GM20431 (cell line): ENCODE measurements around the gene SYNE2.

Experiments used
- in situ Hi-C: fragments of 300-500 bp; cut with MseI, MboI; formaldehyde crosslinking; loops from one replicate; pipeline ENCODE4 v1.15.0; 2020; ENCODE audit warnings: low sequenced_read_pairs; ENCODE audit not compliant: unreplicated experiment

Gene SYNE2

DNA sequence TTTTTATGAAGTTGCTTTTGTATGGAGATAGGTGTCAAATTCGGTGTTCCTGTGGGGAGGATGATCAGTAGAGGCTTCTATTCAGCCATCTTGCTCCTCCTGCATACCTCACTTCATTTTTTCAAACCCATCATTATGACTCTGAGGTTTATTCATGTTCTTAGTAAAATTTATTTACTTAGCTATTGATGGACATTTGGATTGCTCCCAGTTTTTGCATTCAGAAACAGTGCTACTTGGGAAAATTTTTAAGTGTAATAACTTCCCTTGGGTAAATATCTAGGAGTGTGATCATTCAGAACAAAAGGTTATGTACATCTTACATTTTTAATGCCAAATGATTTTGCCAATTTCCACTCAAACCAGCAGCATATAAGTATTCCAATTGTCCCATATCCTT is 208.3 kb downstream of the SYNE2 start:
- in situ Hi-C loops, result no loop called here

DNA sequence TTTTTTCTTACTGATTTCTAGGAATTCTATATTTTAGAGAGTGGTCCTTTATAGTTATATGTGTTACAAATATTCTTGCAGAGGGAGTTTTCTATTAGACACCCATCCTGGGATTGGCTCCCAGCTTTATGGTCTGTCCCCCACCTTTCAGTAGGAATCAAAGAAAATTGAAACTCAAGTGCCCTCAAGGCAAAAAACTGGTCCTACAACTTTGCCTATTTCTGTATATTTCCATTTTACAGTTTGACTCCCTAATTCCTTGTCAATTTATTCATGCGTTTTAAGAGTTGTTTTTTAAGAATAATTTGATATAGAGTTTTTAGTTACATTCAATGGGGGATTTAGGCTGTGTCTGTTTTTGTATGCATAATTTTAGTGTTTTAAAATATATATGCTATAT is 208.9 kb downstream of the SYNE2 start:
- in situ Hi-C loops, result no loop called here

DNA sequence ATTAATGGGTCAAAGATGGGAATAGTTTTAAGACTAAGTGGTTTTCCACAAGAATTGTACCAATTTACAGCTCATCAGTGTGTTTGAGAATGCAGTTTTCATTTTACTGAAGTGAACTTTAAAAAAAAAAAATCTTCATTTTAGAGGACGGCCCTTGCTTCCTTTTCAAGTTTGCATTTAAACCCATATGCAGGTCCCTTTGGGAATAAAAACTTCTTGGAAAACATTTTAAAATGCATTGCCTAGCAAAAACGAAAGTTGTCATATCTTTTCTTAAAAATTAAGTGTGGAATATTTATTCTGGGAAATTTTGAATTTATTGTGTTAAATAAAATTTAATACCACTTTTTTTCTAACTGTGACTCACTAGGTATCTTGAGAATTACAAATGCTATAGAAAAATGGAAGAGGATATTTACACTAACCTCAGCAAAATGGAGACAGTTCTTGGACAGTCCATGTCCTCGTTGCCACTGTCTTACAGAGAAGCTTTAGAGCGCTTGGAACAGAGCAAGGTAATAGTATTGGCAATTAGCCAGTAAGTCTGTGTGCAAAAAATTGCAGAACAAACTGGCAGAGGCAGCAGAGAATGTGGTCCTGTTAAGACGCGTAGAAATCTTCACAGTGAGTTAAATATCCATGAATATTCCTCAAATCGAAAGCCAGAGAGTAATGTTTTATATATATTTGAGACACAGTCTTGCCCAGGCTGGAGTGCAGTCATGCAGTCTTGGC is 209.7 kb downstream of the SYNE2 start:
- in situ Hi-C loops, result no loop called here

DNA sequence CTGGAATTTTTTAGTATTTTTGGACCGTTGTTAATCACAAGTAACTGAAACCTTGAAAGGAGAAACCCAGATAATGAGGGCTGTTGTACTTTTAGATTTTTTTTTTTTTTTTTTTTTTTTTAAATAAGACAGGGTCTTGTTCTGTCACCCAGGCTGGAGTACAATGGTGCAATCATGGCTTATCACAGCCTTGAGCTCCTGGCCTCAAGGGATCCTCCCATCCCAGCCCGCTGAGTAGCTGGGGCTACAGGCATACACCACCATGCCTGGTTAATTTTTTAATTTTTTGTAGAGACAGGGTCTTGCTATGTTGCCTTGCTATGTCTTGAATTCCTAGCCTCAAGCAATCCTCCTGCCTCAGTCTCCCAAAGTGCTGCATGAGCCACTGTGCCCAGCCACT is 211.6 kb downstream of the SYNE2 start:
- in situ Hi-C loops, result no loop called here

DNA sequence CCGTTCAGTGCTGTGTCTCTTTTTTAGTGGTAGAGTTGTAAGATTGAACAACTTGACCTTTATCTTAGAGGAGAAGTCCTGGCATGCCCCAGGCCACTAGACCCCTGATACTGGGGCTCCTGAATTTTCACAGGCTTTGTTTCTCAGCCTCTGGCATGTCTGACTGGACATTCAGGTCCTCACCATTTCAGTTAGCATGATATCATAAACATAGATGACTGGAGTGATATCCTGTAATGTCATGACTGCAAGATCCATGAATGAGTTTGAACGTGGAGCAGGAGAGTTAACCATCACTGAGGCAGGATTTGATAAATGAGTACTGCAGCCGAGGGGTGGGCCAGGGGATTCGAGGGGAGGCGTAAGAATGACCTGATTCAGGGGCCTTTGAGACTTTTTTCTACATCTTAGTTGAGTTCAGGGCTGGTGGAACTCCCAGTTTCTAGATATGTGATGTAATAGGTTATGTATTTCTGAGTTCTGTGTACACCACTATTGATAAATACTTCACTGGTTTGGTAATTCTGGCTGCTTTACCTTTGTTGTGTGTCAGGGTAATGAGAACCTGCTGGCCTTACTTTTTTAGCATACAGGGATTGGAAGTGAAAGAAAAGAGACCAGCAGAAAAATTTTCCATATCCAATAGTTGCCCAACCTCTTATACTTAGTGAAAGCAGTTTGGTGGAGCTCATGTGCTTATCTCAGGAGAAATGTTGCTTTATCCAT is 217.0 kb downstream of the SYNE2 start:
- in situ Hi-C loops, result no loop called here

DNA sequence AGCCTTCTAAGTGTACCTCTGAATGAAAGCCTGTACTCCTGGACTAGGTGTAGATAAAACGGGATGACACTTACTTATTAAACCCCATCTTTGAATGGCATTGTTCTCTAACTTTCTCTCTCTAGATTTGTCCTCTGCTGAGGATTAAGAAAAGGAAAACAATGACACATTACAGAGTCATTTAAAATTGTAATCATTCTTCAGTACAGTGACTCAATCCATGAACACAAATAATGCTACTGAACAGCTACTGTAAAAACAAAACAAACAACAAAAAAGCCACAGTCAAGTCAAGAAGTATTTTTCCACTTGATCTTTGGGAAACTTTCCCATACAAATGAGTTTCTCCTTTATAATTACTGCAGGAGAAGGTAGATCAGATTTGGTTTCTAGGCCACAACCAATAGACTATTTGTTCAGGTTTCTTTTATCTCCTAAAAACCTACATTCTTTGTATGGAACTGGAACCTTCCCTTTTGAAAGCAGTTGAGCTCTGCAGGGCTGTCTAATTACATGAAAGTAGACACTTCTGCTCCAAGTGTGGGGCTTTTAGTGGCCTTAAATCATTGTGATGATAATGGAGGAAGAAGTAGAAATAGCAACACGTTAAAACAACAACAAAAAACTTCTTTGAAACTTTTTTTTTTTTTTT is 222.3 kb downstream of the SYNE2 start:
- in situ Hi-C loops, result no loop called here

DNA sequence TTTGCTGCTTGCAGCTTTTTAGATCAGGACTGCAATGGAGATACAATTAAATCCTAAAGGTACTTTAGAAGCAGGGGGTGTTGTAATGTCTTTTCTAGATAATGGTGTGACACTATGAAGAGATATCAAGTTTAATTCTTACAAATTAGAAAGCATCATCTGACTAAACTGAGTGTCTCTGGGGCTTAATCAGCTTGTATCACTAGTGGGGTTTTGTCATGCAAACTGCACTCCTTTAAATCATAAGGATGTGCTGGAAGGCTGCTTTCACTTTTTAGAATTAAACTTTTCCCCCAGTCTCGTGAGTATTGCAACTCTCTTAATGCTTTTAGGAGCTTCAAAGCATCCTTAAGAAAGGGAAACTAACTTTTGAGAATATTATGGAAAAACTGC is 222.8 kb downstream of the SYNE2 start:
- in situ Hi-C loops, result no loop called here

DNA sequence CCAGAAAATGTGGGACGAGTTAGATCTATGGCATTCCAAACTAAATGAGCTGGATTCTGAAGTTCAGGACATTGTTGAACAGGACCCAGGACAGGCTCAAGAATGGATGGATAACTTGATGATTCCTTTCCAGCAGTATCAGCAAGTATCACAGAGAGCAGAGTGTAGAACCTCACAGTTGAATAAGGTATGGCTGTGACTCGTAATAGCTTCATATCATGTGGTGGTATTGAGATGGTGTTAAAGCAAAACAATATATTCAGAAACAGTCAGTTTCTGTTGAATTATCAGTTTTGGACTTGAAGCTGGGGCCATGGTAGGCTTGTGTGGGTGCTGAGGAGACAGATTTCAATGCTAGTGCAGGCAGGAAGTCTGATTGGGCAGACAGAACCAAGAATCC is 227.6 kb downstream of the SYNE2 start:
- in situ Hi-C loops, result no loop called here

DNA sequence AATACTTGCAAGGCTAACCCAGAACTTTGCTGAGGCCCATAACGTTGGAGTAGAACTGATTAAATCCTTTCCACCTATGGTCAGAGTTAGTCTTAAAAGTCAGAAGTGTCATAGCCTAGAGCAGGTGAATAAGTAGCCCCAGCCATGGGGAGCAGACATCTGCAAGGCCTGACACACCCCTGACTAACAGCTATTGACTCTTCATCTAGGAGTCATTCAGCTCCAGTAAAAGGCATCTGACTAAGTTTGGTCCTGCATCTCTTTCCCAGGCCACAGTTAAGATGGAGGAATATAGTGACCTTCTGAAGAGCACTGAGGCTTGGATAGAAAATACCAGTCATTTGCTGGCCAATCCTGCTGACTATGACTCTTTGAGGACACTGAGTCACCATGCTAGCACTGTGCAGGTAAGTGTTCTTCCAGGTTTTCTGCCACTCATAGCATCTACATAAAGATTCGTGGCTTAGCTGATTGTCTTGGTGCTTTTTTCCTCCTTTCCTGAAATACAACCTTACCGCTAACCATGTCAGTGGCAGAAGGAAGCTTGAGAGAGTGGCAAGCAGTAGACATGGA is 228.5 kb downstream of the SYNE2 start:
- in situ Hi-C loops, result no loop called here

DNA sequence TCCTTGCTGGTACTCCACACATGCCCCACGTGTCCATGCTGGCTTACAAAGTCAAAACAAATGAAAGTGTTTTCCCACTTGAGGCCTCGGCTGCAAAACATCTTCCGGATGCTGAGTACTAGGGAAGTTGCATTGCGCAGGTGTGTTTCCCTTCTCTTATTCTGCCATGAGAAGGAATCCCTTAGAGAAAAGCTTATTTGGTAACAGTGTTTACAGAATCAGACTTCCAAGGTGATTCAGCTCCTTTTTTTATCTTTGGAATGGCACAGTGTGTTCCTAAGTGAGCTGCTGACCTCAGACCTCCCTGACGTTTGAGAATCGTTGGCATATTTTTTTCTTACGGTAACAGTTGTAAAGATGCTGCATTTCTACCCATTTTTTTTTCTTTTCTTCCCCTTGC is 230.0 kb downstream of the SYNE2 start:
- in situ Hi-C loops, result no loop called here

DNA sequence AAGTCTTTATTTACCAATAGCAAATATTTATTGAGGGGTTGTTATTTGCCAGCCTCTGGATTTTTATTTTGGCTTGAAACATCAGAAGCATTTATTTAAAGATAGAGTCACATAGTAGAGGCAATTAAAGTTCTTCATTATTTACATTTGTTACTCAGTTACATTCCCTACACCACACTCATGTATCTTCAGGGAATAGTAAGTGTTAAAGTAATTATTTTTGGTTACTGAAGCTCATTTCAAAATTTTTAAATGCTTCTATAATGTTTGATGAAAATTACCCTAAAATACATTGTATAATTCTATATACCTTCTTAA is 235.8 kb downstream of the SYNE2 start:
- in situ Hi-C loops, result no loop called here

DNA sequence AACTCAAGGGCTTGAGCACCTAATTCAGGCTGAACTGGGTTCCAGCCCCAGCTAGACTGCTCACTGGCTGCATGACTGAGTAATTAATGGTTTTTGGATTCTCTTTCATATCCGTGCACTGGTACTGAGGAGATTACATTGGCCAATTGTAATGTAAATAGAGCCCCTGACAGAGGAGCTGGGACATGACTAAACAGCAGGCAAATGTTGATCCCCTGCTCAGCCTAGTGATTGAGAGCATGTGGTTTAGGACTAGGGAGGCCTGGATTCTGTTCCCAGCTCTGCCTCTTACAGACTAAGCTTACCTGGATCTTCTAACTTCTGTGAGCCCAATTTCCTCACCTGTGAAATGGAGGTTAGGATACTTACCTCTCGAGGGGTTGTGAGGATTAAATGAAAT is 237.1 kb downstream of the SYNE2 start:
- in situ Hi-C loops, result no loop called here

DNA sequence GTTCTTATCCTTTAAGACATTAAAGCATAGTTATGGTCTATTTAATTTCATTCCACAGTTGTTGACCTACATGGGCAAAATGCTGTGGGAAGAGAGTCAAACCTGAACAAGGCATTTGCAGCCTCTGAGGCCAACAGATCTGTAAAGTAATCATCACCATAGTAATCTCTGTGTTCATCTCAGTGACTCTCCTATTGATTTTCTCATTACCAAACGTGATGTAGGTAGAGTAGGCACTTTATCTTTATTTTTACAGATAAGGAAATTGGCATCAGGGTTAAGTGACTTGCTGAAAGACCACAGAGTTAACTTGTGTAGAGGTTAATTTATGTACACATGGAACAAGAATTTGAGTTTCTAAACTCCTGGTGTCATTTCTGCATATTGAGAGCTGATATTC is 238.4 kb downstream of the SYNE2 start:
- in situ Hi-C loops, result no loop called here

DNA sequence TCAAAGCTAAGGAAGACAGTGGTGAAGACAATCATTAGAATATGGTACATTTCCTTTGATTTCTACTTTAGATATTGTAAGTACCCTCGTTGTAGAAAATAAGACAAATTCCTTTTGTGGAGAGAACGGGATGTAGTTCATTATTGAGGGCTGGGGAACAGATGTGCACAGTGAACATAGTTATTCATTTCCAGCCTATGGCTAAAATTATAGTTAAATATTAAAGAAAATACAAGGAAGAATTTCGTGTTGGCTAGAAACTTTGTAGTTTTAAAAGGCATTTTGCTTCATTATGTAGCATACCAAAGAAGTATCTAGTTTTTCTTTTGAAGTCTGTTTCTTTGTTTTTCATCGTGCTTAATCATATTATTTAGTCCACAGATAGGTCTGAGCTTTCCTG is 239.5 kb downstream of the SYNE2 start:
- in situ Hi-C loops, result no loop called here

DNA sequence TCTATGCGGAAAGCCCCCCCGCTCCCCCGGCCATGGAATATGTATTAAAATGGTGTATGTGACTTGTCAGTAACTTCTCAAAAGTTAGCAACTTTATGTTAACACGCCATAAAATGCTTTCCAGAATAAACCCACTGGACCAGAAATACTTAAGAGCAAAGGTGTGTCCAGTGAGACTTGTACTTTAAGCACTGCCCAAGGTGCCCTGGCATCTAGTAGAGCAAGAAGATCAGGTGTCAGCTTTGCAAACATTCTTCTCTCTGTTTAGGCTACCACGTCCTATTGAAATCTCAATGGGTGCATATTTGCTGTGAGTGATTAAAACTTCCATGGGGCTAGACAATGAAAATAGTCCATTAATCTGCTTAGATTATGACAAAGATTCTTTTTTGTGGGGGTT is 240.1 kb downstream of the SYNE2 start:
- in situ Hi-C loops, result no loop called here

DNA sequence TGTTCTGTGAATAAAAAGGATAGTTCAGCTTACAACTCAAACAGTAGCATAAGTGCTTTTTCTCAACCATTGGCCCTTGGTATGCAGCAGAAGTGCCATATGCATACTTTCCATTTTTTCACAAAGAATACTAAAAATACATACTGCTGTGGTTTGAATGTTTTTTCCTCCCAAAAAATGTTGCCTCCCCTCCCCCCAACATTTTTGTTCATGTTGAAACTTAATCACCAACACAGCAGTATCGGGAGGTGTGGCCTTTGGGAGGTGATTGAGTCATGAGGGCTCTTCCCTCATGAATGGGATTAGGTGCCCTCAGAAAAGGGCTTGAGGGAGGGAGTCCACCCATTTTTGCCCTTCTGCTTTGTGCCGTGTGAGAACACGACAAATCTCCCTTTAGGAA is 242.8 kb downstream of the SYNE2 start:
- in situ Hi-C loops, result no loop called here

DNA sequence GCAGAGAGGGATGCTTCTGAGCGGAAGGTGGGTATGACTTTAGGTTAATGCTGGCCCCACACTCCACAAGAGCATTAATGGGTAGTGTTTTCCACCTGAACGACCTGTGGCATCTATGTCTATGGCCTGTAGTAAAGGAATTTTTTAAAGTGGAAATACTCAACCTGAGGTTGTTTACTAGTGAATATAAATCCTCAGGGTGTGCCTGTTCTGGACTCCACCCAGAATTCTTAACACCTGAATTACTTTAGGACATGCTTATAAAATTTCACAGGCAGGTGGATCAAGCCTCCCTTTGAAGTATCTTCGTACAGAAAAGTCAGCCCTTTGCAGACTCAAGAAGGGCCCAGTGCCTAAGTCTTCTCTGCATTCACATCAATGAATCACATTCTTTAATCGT is 245.3 kb downstream of the SYNE2 start:
- in situ Hi-C loops, result no loop called here

DNA sequence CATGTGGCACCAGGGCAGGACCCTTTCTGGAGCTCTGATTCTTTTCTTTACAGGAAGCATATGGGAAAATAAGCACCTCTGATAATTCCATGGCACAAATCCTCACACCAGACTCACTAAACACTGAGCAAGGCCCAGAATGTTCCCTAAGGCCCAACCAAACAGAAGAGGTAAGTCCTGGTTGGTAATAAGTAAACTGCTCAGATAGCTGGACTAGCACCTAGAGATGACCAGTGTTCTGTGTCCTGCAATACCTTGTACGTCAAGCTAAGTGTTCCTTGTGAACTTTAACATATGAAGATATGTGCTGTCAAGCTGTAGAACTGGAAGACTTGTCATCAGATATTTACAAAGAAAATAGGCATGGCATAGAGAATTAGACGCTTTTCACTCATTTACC is 254.6 kb downstream of the SYNE2 start:
- in situ Hi-C loops, result no loop called here

DNA sequence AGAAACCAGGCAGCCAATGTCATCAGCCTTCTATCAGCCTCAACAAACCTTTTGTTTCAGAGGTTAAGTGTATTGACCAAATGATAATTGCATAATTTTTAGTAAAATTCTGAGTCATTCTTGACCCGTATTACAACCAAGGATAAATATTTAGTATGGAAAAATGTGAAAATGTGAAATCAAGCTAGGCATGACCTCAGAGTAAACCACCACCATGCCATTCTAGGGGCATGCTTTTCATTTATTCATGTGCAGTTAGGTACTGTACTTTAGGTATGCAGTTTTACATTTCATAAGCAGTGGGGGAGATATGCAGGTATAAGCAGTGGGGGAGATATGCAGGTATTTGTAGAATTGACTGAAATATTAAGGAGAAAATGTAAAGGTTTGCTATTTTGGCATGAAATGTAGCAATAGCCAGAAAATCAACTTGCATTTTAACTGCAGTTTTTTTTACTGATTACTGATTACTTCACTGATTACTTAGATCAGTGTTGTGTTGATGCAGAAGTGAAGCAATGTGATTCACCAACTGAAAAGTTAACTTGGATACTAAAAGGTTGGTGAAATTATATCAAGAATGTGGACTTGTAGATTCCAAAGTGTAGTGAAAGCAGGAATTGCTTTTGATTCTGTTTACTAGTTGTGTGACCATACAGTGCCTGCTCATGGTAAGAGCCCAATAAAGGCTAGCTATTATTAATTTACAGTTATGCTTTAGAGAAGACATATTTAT is 257.2 kb downstream of the SYNE2 start:
- in situ Hi-C loops, result no loop called here

DNA sequence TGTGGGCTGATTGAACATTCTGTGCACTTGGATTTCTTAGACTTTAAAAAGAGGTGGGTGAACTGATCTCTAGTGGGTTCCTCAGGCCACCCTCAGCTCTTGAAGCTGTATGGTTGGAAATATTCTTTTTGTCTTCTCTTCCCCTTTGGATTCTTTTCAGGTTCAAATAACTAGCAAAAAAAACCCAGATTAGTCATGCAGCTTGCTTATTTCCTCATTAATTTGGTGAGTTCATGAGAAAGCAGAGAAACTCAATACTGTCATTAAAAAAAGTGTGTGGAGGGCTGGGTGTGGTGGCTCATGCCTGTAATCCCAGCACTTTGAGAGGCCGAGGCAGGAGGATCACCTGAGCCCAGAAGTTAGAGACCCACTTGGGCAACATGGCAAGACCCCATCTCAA is 258.0 kb downstream of the SYNE2 start:
- in situ Hi-C loops, result no loop called here
